SK-N-MC (cell line): Measurements from ENCODE around the gene IL9R.

Source experiments
- EZH2 ChIP-seq: fragments of 200-600 bp; sonication (generic); IDR thresholded peaks from one replicate; pipeline ENCODE4 v1.6.1; 2017; ENCODE audit warnings: antibody characterized with exemption
- FOXP2 ChIP-seq: optimal IDR thresholded peaks from 2 replicates; pipeline ENCODE3; 2011; ENCODE audit warnings: mild to moderate bottlenecking, moderate library complexity; ENCODE audit not compliant: insufficient read depth; ENCODE audit errors: extremely low read length, control extremely low read depth
- POLR2AphosphoS5 ChIP-seq: IDR thresholded peaks from 2 replicates; pipeline ENCODE4 v1.6.1; 2012; ENCODE audit warnings: mild to moderate bottlenecking, low read depth, low read length, borderline replicate concordance

DNA sequence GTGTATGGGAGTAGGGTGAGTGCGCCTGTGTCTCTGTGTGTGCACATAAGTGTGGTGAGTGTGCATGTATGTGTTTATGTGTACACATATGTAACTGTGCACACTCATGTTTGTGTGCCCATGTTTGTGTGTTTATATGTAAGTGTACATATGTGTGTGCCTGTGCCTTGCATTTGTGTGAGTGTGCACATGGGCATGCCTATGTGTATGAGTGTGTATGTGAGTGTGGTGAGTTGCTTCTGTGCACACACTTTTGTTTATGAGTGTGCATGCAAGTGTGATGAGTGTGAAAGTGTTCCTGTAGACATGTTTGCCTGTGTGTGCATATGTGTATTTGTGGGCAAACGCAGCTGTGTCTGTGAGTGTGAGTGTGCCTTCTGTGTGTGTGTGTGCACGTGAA is 7.2 kb downstream of the IL9R start:
- TF ChIP-seq EZH2, result no peak
- TF ChIP-seq POLR2AphosphoS5, result no peak
- TF ChIP-seq FOXP2, result no peak
